PFSK-1 (cell line): ENCODE data around the gene CCL23.

Source experiments
- FOXP2 ChIP-seq: optimal IDR thresholded peaks from 2 replicates; pipeline ENCODE3; 2011; ENCODE audit warnings: borderline replicate concordance, control low read depth, inconsistent platforms; ENCODE audit not compliant: insufficient read depth; ENCODE audit errors: extremely low read length, extremely low read depth

Gene CCL23

DNA sequence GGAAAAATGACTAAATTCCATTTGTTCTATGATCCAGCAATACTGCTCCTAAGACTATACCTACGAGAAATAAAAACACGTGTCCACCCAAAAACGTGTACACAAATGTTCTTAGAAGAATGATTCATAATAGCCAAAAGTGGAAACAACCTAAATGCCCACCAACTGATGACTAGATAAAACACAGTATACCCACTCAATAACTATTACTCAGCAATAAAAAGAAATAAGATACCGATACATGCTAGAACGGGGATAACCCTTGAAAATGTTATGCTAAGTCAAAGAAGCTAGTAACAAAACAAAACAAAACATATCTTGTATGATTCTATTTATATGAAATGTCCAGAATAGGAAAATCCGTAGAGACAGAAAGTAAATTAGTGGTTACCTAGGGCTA is 54.1 kb downstream of the CCL23 start:
- TF ChIP-seq FOXP2: no peak
